B cell (primary cell): ENCODE measurements around the gene AP4M1. TPM values are rescaled to one million over a fixed set of nuclear protein-coding genes. Genes with fewer than 3 reads are reported as not detected.
A peak's percentile ranks its signal among the peaks of the same experiment; 100 is the strongest.

Experiments
- ATAC-seq: fragments of 200-7000 bp; cut with Tn5 transposase; one replicate; pipeline ENCODE4 v1.10.0; 2021; ENCODE audit warnings: low read depth, mild to moderate bottlenecking, moderate number of reproducible peaks, moderate library complexity
- CTCF ChIA-PET: fragments of 350-600 bp; sonication (Branson Sonifier 250); formaldehyde crosslinking; loops from one replicate; lab custom pipeline; 2021; ENCODE audit warnings: antibody characterized with exemption, inconsistent platforms; lab: Charles Lee
- POLR2A ChIA-PET: fragments of 350-600 bp; sonication (Branson Sonifier 250); formaldehyde crosslinking; loops from one replicate; lab custom pipeline; 2021; ENCODE audit warnings: antibody characterized with exemption; lab: Charles Lee
- DNase-seq: peaks from one replicate; pipeline ENCODE4 v3.0.0; 2013
- H2AFZ ChIP-seq: 2 replicates; pipeline ENCODE4 v1.6.1; 2012; ENCODE audit warnings: mild to moderate bottlenecking, low read depth, low read length; ENCODE audit not compliant: insufficient read depth, poor library complexity, severe bottlenecking
- H3K27ac ChIP-seq, 2 donors: 1 replicate in 1 of 2; 2 replicates in 1 of 2; pipeline ENCODE4 v1.5.1; 2012 to 2013; ENCODE audit warnings: low read length in 2 of 2, mild to moderate bottlenecking in 2 of 2, moderate library complexity in 1 of 2
- H3K27me3 ChIP-seq, 4 experiments: fragments of 200-600 bp in 1 of 4; sonication (generic) in 1 of 4; replicated peaks in 1 of 4; 1 replicate in 2 of 4; 2 replicates in 2 of 4; pipeline versions ENCODE4 v1.6.1 to v1.7.0; 2013 to 2016; ENCODE audit warnings: low read length in 3 of 4, mild to moderate bottlenecking in 2 of 4, mixed read lengths in 1 of 4, moderate library complexity in 1 of 4; ENCODE audit not compliant: insufficient read depth in 4 of 4, control insufficient read depth in 3 of 4; ENCODE audit errors: control extremely low read depth in 1 of 4
- H3K36me3 ChIP-seq, 2 experiments: replicated peaks in 1 of 2; 1 replicate in 1 of 2; 2 replicates in 1 of 2; pipeline versions ENCODE4 v1.6.1 to v1.7.1; 2013; ENCODE audit warnings: low read length in 1 of 2; ENCODE audit not compliant: insufficient read depth in 2 of 2, control insufficient read depth in 1 of 2; ENCODE audit errors: control extremely low read depth in 1 of 2, extremely low read depth in 1 of 2
- H3K4me1 ChIP-seq, 2 donors: fragments of 200-600 bp in 1 of 2; sonication (generic) in 1 of 2; 1 replicate in 1 of 2; 2 replicates in 1 of 2; pipeline versions ENCODE4 v1.5.1 to v1.6.1; 2013 to 2017; ENCODE audit warnings: low read length in 2 of 2; ENCODE audit not compliant: control insufficient read depth in 2 of 2, insufficient read depth in 2 of 2
- H3K4me2 ChIP-seq: replicated peaks from 2 replicates; pipeline ENCODE3; 2012; ENCODE audit warnings: mild to moderate bottlenecking, low read depth, low read length; ENCODE audit not compliant: poor library complexity, severe bottlenecking
- H3K4me3 ChIP-seq, 5 experiments: fragments of 200-600 bp in 1 of 5; sonication (generic) in 1 of 5; 1 replicate in 3 of 5; 2 replicates in 2 of 5; pipeline versions ENCODE4 v1.5.1 to v1.7.0; 2011 to 2016; ENCODE audit warnings: low read length in 4 of 5, mild to moderate bottlenecking in 4 of 5, low read depth in 2 of 5, control low read depth in 1 of 5, moderate library complexity in 1 of 5; ENCODE audit not compliant: insufficient read depth in 1 of 5; ENCODE audit errors: control extremely low read depth in 1 of 5, extremely low read depth in 1 of 5
- H3K79me2 ChIP-seq: fragments of 200-600 bp; sonication (generic); one replicate; pipeline ENCODE4 v1.6.0; 2016; ENCODE audit warnings: low read length; ENCODE audit not compliant: control insufficient read depth, insufficient read depth
- H3K9ac ChIP-seq: fragments of 200-600 bp; sonication (generic); 2 replicates; pipeline ENCODE4 v1.6.1; 2017; ENCODE audit warnings: mild to moderate bottlenecking, low read length, moderate library complexity
- H3K9me3 ChIP-seq, 3 donors: one replicate each; pipeline versions ENCODE4 v1.6.1 to v1.7.1; 2013; ENCODE audit warnings: low read length in 2 of 3; ENCODE audit not compliant: control insufficient read depth in 2 of 3, insufficient read depth in 1 of 3; ENCODE audit errors: control extremely low read depth in 1 of 3
- H4K20me1 ChIP-seq: 2 replicates; pipeline ENCODE4 v1.6.0; 2012; ENCODE audit warnings: mild to moderate bottlenecking, low read length; ENCODE audit not compliant: insufficient read depth, control insufficient read depth, poor library complexity, severe bottlenecking
- H3K27ac Mint-ChIP-seq: one replicate; pipeline ENCODE4 v1.8.0; 2021; ENCODE audit warnings: mixed read lengths
- H3K27me3 Mint-ChIP-seq: one replicate; pipeline ENCODE4 v1.8.0; 2021; ENCODE audit warnings: mixed read lengths
- H3K4me1 Mint-ChIP-seq: one replicate; pipeline ENCODE4 v1.8.0; 2021; ENCODE audit warnings: mixed read lengths
- H3K4me3 Mint-ChIP-seq: one replicate; pipeline ENCODE4 v1.8.0; 2021; ENCODE audit warnings: mixed read lengths
- H3K9me3 Mint-ChIP-seq: one replicate; pipeline ENCODE4 v1.8.0; 2022; ENCODE audit warnings: mixed read lengths; ENCODE audit not compliant: insufficient read depth
- CTCF ChIP-seq: fragments of 200-600 bp; IDR thresholded peaks from one replicate; pipeline ENCODE4 v1.8.0; 2022; ENCODE audit warnings: antibody characterized with exemption, mild to moderate bottlenecking
- EZH2 ChIP-seq: IDR thresholded peaks from 2 replicates; pipeline ENCODE4 v1.6.1; 2012; ENCODE audit warnings: borderline replicate concordance, low read depth, mild to moderate bottlenecking, moderate library complexity, low read length; ENCODE audit not compliant: insufficient read depth, poor library complexity, severe bottlenecking
- WGBS: methylation state at CpG from one replicate; pipeline ENCODE4 v1.1.5; 2013; ENCODE audit warnings: missing lambda C conversion rate; ENCODE audit not compliant: insufficient coverage; 5-methylcytosine and 5-hydroxymethylcytosine counted together
- intact Hi-C: fragments of 100-400 bp; cut with micrococcal nuclease; formaldehyde crosslinking; loops from one replicate; pipeline ENCODE4 v1.10.0; 2022
- polyA plus RNA-seq: library from polyadenylated mRNA; depleted of rRNA; stranded (reverse); fragments of >200 nt; gene quantifications from 2 replicates; pipeline ENCODE4 v1.2.3, GENCODE V29; 2012
- total RNA-seq, 2 donors: library from RNA; stranded (reverse); fragments of 120-200 nt in 1 of 2; gene quantifications; 1 replicate in 1 of 2; 2 replicates in 1 of 2; pipeline versions ENCODE4 v1.2.3 to v1.2.4, GENCODE V29; 2013 to 2022

Gene AP4M1
- total and polyA plus RNA-seq, 2 donors (not counting 1 experiment from before 2014, with no cell fraction given) = 9.0 to 17.6 TPM

- peaks cover 13 to 24% of the 10 kb centered on the region in 2 donors for H3K4me1 ChIP-seq
- peak overlapping the region; percentile 85 to 92 (median 90) for H3K4me3 ChIP-seq
- peaks cover 2 to 39% of the 10 kb centered on the region in 2 experiments for H3K36me3 ChIP-seq
- H3K9ac ChIP-seq = peak overlapping the region; percentile 93
- H3K4me2 ChIP-seq = peak overlapping the region; percentile 98
- no peaks in the 10 kb centered on the region for H3K27me3 Mint-ChIP-seq
- peak overlapping the region; percentile 96 for H3K4me3 Mint-ChIP-seq
- peak; percentile 97 for DNase-seq
- no peaks in the 10 kb centered on the region for H3K27me3 ChIP-seq
- under 1% methylated on average over 61 of the region's 61 CpGs for WGBS
- CTCF ChIA-PET = interaction anchor here (1.0 to 5.3 kb wide), 8 partner anchors 10 to 512 kb away, joined by 3 to 43 read pairs (median 4); partner anchors contain the start of genes CNPY4, LAMTOR4, MBLAC1 and MOSPD3
- H3K9me3 ChIP-seq = no peaks in the 10 kb centered on the region
- H3K9me3 Mint-ChIP-seq = no peaks in the 10 kb centered on the region
- H3K79me2 ChIP-seq = peaks cover 40% of the 10 kb centered on the region
- H4K20me1 ChIP-seq = peaks cover 24% of the 10 kb centered on the region
- peak overlapping the region; percentile 60 to 94 for H3K27ac ChIP-seq
- TF ChIP-seq EZH2 (no peak), CTCF (no peak)
- intact Hi-C loops = loop anchor here (1.0 kb wide), 6 partner anchors 12 to 51 kb away; partner anchors contain the start of genes CNPY4, COPS6, LAMTOR4 and TAF6
- POLR2A ChIA-PET = interaction anchor here (1.2 to 2.8 kb wide), 9 partner anchors 10 to 328 kb away, joined by 4 to 37 read pairs (median 8); partner anchors contain the start of genes MBLAC1, TRIM4, ZCWPW1 and ZSCAN21
- peak; percentile 71 for ATAC-seq
- H3K27ac Mint-ChIP-seq = peak overlapping the region; percentile 98
- H3K4me1 Mint-ChIP-seq = peaks cover 40% of the 10 kb centered on the region
- H2AFZ ChIP-seq = peak overlapping the region; percentile 93
Observed at GRCh38 chr7:100100420-100101015, 925 bp upstream of the AP4M1 start.
